ENCODE measurements around the gene SBF2. TPM values are rescaled to one million over a fixed set of nuclear protein-coding genes. Genes with fewer than 3 reads are reported as not detected.
"Not testable (repeated sequence)": the region's sequence is repeated elsewhere in the genome, so short reads cannot be mapped to it uniquely, and the experiment has no call there.

The SBF2 gene
- total RNA-seq, 5 donors from 2014 or later (not counting 1 experiment from before 2014, with no cell fraction given) = 9.5 to 23.5 (median 13.0) TPM

- ChIA-PET POLR2A (no interaction called here), CTCF (interaction anchor here in 1 of 2 donors (0.6 kb wide), 1 partner anchor 255 kb away, joined by 3 read pairs; no protein-coding TSS in a partner anchor)
- Mint-ChIP-seq H3K27me3 (no peaks in the 10 kb centered on the region), H3K9me3 (no peaks in the 10 kb centered on the region), H3K27ac (no peak overlapping the region), H3K4me1 (no peaks in the 10 kb centered on the region), H3K36me3 (peaks cover 25% of the 10 kb centered on the region), H3K4me3 (no peak overlapping the region)
- H3K4me1 ChIP-seq (ENCODE audit: control insufficient read depth in 1 of 2, extremely low read depth in 1 of 2, insufficient read depth in 2 of 2, low read length in 2 of 2) = no peaks in the 10 kb centered on the region
- ATAC-seq (replicated peaks in 1 of 4) (no peak), DNase-seq (no peak)
- no CpG with 5 or more reads among the region's 3 CpGs for WGBS (ENCODE audit: insufficient coverage)
- H3K36me3 ChIP-seq (ENCODE audit: control insufficient read depth in 2 of 2, extremely low read depth in 1 of 2, insufficient read depth in 1 of 2, low read length in 1 of 2) = no peaks in the 10 kb centered on the region
- H3K4me3 ChIP-seq (ENCODE audit: control insufficient read depth in 1 of 2, extremely low read depth in 1 of 2, low read length in 1 of 2) = no peak overlapping the region
- H3K9me3 ChIP-seq = no peaks in the 10 kb centered on the region
- H3K27me3 ChIP-seq (replicated peaks in 1 of 2; ENCODE audit: control insufficient read depth in 2 of 2, extremely low read depth in 1 of 2, insufficient read depth in 2 of 2, low read length in 1 of 2) = no peaks in the 10 kb centered on the region
- H3K27ac ChIP-seq (ENCODE audit: low read length) = no peak overlapping the region
These were observed 339.9 kb downstream of the SBF2 start for GRCh38 chr11:9953994-9954626.

- CTCF ChIA-PET = no interaction called here
- DNase-seq (no peak), ATAC-seq (replicated peaks in 1 of 4) (no peak)
- H3K4me1 Mint-ChIP-seq = no peaks in the 10 kb centered on the region
- H3K9me3 Mint-ChIP-seq = no peaks in the 10 kb centered on the region
- H3K27me3 ChIP-seq (replicated peaks in 1 of 2; ENCODE audit: control insufficient read depth in 2 of 2, extremely low read depth in 1 of 2, insufficient read depth in 2 of 2, low read length in 1 of 2) = no peaks in the 10 kb centered on the region
- no peak overlapping the region for H3K27ac Mint-ChIP-seq
- H3K9me3 ChIP-seq = no peaks in the 10 kb centered on the region
- whole genome bisulfite sequencing (ENCODE audit: insufficient coverage) = no CpG with 5 or more reads among the region's 3 CpGs
- peaks cover 15% of the 10 kb centered on the region for H3K36me3 Mint-ChIP-seq
- H3K4me1 ChIP-seq (ENCODE audit: control insufficient read depth in 1 of 2, extremely low read depth in 1 of 2, insufficient read depth in 2 of 2, low read length in 2 of 2) = no peaks in the 10 kb centered on the region
- no peak overlapping the region for H3K4me3 Mint-ChIP-seq
- no peaks in the 10 kb centered on the region for H3K27me3 Mint-ChIP-seq
- POLR2A ChIA-PET = no interaction called here
- no peak overlapping the region for H3K4me3 ChIP-seq (ENCODE audit: control insufficient read depth in 1 of 2, extremely low read depth in 1 of 2, low read length in 1 of 2)
- no peak overlapping the region for H3K27ac ChIP-seq (ENCODE audit: low read length)
- H3K36me3 ChIP-seq (ENCODE audit: control insufficient read depth in 2 of 2, extremely low read depth in 1 of 2, insufficient read depth in 1 of 2, low read length in 1 of 2) = no peaks in the 10 kb centered on the region
These were observed 341.4 kb downstream of the SBF2 start for GRCh38 chr11:9952511-9953196.

GRCh38 chr11:9951807-9952206, 342.2 kb downstream of the SBF2 start:
- ChIA-PET CTCF (no interaction called here), POLR2A (no interaction called here)
- no peaks in the 10 kb centered on the region for H3K27me3 Mint-ChIP-seq
- peaks cover 21% of the 10 kb centered on the region for H3K36me3 Mint-ChIP-seq
- no peaks in the 10 kb centered on the region for H3K27me3 ChIP-seq (replicated peaks in 1 of 2; ENCODE audit: control insufficient read depth in 2 of 2, extremely low read depth in 1 of 2, insufficient read depth in 2 of 2, low read length in 1 of 2)
- H3K9me3 ChIP-seq = no peaks in the 10 kb centered on the region
- H3K4me3 Mint-ChIP-seq = no peak overlapping the region
- H3K4me1 Mint-ChIP-seq = no peaks in the 10 kb centered on the region
- H3K4me3 ChIP-seq (ENCODE audit: control insufficient read depth in 1 of 2, extremely low read depth in 1 of 2, low read length in 1 of 2) = no peak overlapping the region
- no peaks in the 10 kb centered on the region for H3K9me3 Mint-ChIP-seq
- no peak overlapping the region for H3K27ac ChIP-seq (ENCODE audit: low read length)
- ATAC-seq (replicated peaks in 1 of 4) = no peak
- no peak overlapping the region for H3K27ac Mint-ChIP-seq
- no peaks in the 10 kb centered on the region for H3K4me1 ChIP-seq (ENCODE audit: control insufficient read depth in 1 of 2, extremely low read depth in 1 of 2, insufficient read depth in 2 of 2, low read length in 2 of 2)
- no peaks in the 10 kb centered on the region for H3K36me3 ChIP-seq (ENCODE audit: control insufficient read depth in 2 of 2, extremely low read depth in 1 of 2, insufficient read depth in 1 of 2, low read length in 1 of 2)
- DNase-seq = no peak
- no CpG with 5 or more reads among the region's 1 CpG for WGBS (ENCODE audit: insufficient coverage)

GRCh38 chr11:9950462-9950861, 343.6 kb downstream of the SBF2 start:
- H3K27ac ChIP-seq (ENCODE audit: low read length) = no peak overlapping the region
- peaks cover 0 to 7% (median 4%) of the 10 kb centered on the region in 3 donors for H3K9me3 Mint-ChIP-seq
- no peak overlapping the region for H3K4me3 Mint-ChIP-seq
- DNase-seq (no peak), ATAC-seq (replicated peaks in 1 of 4) (no peak)
- H3K36me3 ChIP-seq (ENCODE audit: control insufficient read depth in 2 of 2, extremely low read depth in 1 of 2, insufficient read depth in 1 of 2, low read length in 1 of 2) = no peaks in the 10 kb centered on the region
- ChIA-PET CTCF (interaction anchor here (0.6 to 1.5 kb wide), 3 partner anchors 24 to 127 kb away, joined by 5 read pairs; no protein-coding TSS in a partner anchor), POLR2A (no interaction called here)
- no peaks in the 10 kb centered on the region for H3K4me1 Mint-ChIP-seq
- H3K27me3 ChIP-seq (replicated peaks in 1 of 2; ENCODE audit: control insufficient read depth in 2 of 2, extremely low read depth in 1 of 2, insufficient read depth in 2 of 2, low read length in 1 of 2) = no peaks in the 10 kb centered on the region
- no CpG with 5 or more reads among the region's 3 CpGs for WGBS (ENCODE audit: insufficient coverage)
- H3K27ac Mint-ChIP-seq = no peak overlapping the region
- no peaks in the 10 kb centered on the region for H3K27me3 Mint-ChIP-seq
- no peaks in the 10 kb centered on the region for H3K9me3 ChIP-seq
- H3K4me1 ChIP-seq (ENCODE audit: control insufficient read depth in 1 of 2, extremely low read depth in 1 of 2, insufficient read depth in 2 of 2, low read length in 2 of 2) = no peaks in the 10 kb centered on the region
- no peak overlapping the region for H3K4me3 ChIP-seq (ENCODE audit: control insufficient read depth in 1 of 2, extremely low read depth in 1 of 2, low read length in 1 of 2)
- peaks cover 23% of the 10 kb centered on the region for H3K36me3 Mint-ChIP-seq

- H3K27me3 Mint-ChIP-seq = no peaks in the 10 kb centered on the region
- H3K4me1 Mint-ChIP-seq = no peaks in the 10 kb centered on the region
- no CpG with 5 or more reads among the region's 7 CpGs for WGBS (ENCODE audit: insufficient coverage)
- H3K4me1 ChIP-seq (ENCODE audit: control insufficient read depth in 1 of 2, extremely low read depth in 1 of 2, insufficient read depth in 2 of 2, low read length in 2 of 2) = no peaks in the 10 kb centered on the region
- peaks cover 25% of the 10 kb centered on the region for H3K36me3 Mint-ChIP-seq
- no peaks in the 10 kb centered on the region for H3K27me3 ChIP-seq (replicated peaks in 1 of 2; ENCODE audit: control insufficient read depth in 2 of 2, extremely low read depth in 1 of 2, insufficient read depth in 2 of 2, low read length in 1 of 2)
- H3K36me3 ChIP-seq (ENCODE audit: control insufficient read depth in 2 of 2, extremely low read depth in 1 of 2, insufficient read depth in 1 of 2, low read length in 1 of 2) = no peaks in the 10 kb centered on the region
- H3K4me3 Mint-ChIP-seq = no peak overlapping the region
- DNase-seq (no peak), ATAC-seq (replicated peaks in 1 of 4) (no peak)
- no peak overlapping the region for H3K4me3 ChIP-seq (ENCODE audit: control insufficient read depth in 1 of 2, extremely low read depth in 1 of 2, low read length in 1 of 2)
- CTCF ChIA-PET = interaction anchor here in 1 of 2 donors (0.6 kb wide), 1 partner anchor 714 kb away, joined by 8 read pairs; no protein-coding TSS in a partner anchor
- no peak overlapping the region for H3K27ac Mint-ChIP-seq
- peaks cover 0 to 13% (median 4%) of the 10 kb centered on the region in 3 donors for H3K9me3 Mint-ChIP-seq
- POLR2A ChIA-PET = no interaction called here
- H3K27ac ChIP-seq (ENCODE audit: low read length) = no peak overlapping the region
- no peaks in the 10 kb centered on the region for H3K9me3 ChIP-seq
These were observed 346.7 kb downstream of the SBF2 start for GRCh38 chr11:9947231-9947864.

- WGBS (ENCODE audit: insufficient coverage) = no CpG with 5 or more reads among the region's 1 CpG
- CTCF ChIA-PET; H3K27ac ChIP-seq (ENCODE audit: low read length); H3K4me1 ChIP-seq (ENCODE audit: control insufficient read depth in 1 of 2, extremely low read depth in 1 of 2, insufficient read depth in 2 of 2, low read length in 2 of 2); H3K27ac Mint-ChIP-seq; ATAC-seq (replicated peaks in 1 of 4); H3K4me3 ChIP-seq (ENCODE audit: control insufficient read depth in 1 of 2, extremely low read depth in 1 of 2, low read length in 1 of 2); H3K4me3 Mint-ChIP-seq; POLR2A ChIA-PET; H3K27me3 ChIP-seq (replicated peaks in 1 of 2; ENCODE audit: control insufficient read depth in 2 of 2, extremely low read depth in 1 of 2, insufficient read depth in 2 of 2, low read length in 1 of 2); H3K27me3 Mint-ChIP-seq; H3K36me3 ChIP-seq (ENCODE audit: control insufficient read depth in 2 of 2, extremely low read depth in 1 of 2, insufficient read depth in 1 of 2, low read length in 1 of 2); H3K9me3 ChIP-seq; DNase-seq; H3K4me1 Mint-ChIP-seq: not testable (repeated sequence)
- Mint-ChIP-seq H3K9me3 (peaks cover 0 to 13% (median 4%) of the 10 kb centered on the region in 3 donors), H3K36me3 (peaks cover 21% of the 10 kb centered on the region)
These were observed 348.3 kb downstream of the SBF2 start for GRCh38 chr11:9945680-9946079.
